Liver (tissue), 9 donors: ENCODE measurements around the gene B3GALT5. TPM values are rescaled to one million over a fixed set of nuclear protein-coding genes. Genes with fewer than 3 reads are reported as not detected.

Experiments
- DNase-seq: peaks from one replicate; pipeline ENCODE4 v3.0.0-alpha.2; 2017; ENCODE audit warnings: low spot score
- H3K27ac ChIP-seq, 2 donors: one replicate each; pipeline ENCODE4 v1.7.0; 2013; ENCODE audit warnings: inconsistent platforms in 2 of 2, low read length in 2 of 2, control low read depth in 1 of 2, low read depth in 1 of 2, mild to moderate bottlenecking in 1 of 2
- H3K27me3 ChIP-seq, 4 donors: one replicate each; pipeline versions ENCODE4 v1.6.1 to v1.7.0; 2013; ENCODE audit warnings: low read length in 3 of 4, inconsistent platforms in 1 of 4, mild to moderate bottlenecking in 1 of 4, moderate library complexity in 1 of 4; ENCODE audit not compliant: control insufficient read depth in 4 of 4, insufficient read depth in 4 of 4
- H3K36me3 ChIP-seq, 4 donors: one replicate each; pipeline versions ENCODE4 v1.6.1 to v1.7.0; 2013; ENCODE audit warnings: low read length in 3 of 4, mild to moderate bottlenecking in 3 of 4, low read depth in 1 of 4, moderate library complexity in 1 of 4; ENCODE audit not compliant: control insufficient read depth in 4 of 4, insufficient read depth in 3 of 4
- H3K4me1 ChIP-seq, 4 donors: one replicate each; pipeline versions ENCODE4 v1.6.1 to v1.7.0; 2013; ENCODE audit warnings: low read length in 3 of 4, mild to moderate bottlenecking in 3 of 4, moderate library complexity in 1 of 4; ENCODE audit not compliant: control insufficient read depth in 4 of 4, insufficient read depth in 4 of 4
- H3K4me3 ChIP-seq, 3 donors: one replicate each; pipeline versions ENCODE4 v1.6.1 to v1.7.0; 2013; ENCODE audit warnings: low read length in 3 of 3, control low read depth in 1 of 3, low read depth in 1 of 3, mild to moderate bottlenecking in 1 of 3
- H3K9ac ChIP-seq, 2 donors: one replicate each; pipeline ENCODE4 v1.7.0; 2013; ENCODE audit warnings: low read length in 2 of 2, mild to moderate bottlenecking in 2 of 2, moderate library complexity in 2 of 2, control low read depth in 1 of 2, low read depth in 1 of 2
- H3K9me3 ChIP-seq, 4 donors: one replicate each; pipeline versions ENCODE4 v1.6.1 to v1.7.0; 2013; ENCODE audit warnings: low read length in 3 of 4; ENCODE audit not compliant: control insufficient read depth in 4 of 4
- ATF3 ChIP-seq: IDR thresholded peaks from 2 replicates; pipeline ENCODE4 v1.6.1; 2016; ENCODE audit warnings: antibody characterized with exemption
- CTCF ChIP-seq: fragments of 150-350 bp; IDR thresholded peaks from 2 replicates; pipeline ENCODE4 v1.5.1; 2017; ENCODE audit warnings: improper control_type of control experiment, low read depth, low read length; ENCODE audit not compliant: missing input control
- EGR1 ChIP-seq, 2 donors: IDR thresholded peaks; 2 replicates each; pipeline ENCODE4 v1.6.1; 2016 to 2018; ENCODE audit warnings: antibody characterized with exemption in 2 of 2, low read depth in 2 of 2
- FOXA1 ChIP-seq: IDR thresholded peaks from 2 replicates; pipeline ENCODE4 v1.6.1; 2016; ENCODE audit warnings: antibody characterized with exemption
- FOXA2 ChIP-seq: IDR thresholded peaks from 2 replicates; pipeline ENCODE4 v1.6.1; 2016; ENCODE audit warnings: antibody characterized with exemption
- HNF4A ChIP-seq, 2 donors: conservative IDR thresholded peaks; 2 replicates each; pipeline ENCODE4 v1.6.1; 2016; ENCODE audit warnings: antibody characterized with exemption in 2 of 2, mild to moderate bottlenecking in 2 of 2
- HNF4G ChIP-seq: IDR thresholded peaks from 2 replicates; pipeline ENCODE4 v1.6.1; 2016; ENCODE audit warnings: antibody characterized with exemption
- JUND ChIP-seq, 2 donors: IDR thresholded peaks; 2 replicates each; pipeline ENCODE4 v1.6.1; 2016; ENCODE audit warnings: antibody characterized with exemption in 2 of 2
- MAX ChIP-seq: IDR thresholded peaks from 2 replicates; pipeline ENCODE4 v1.6.1; 2016; ENCODE audit warnings: antibody characterized with exemption
- NR2F2 ChIP-seq: IDR thresholded peaks from 2 replicates; pipeline ENCODE4 v1.6.1; 2016; ENCODE audit warnings: antibody characterized with exemption
- RAD21 ChIP-seq, 2 donors: IDR thresholded peaks; 2 replicates each; pipeline ENCODE4 v1.6.1; 2016; ENCODE audit warnings: antibody characterized with exemption in 2 of 2, mild to moderate bottlenecking in 2 of 2
- RXRA ChIP-seq, 2 donors: IDR thresholded peaks; 2 replicates each; pipeline ENCODE4 v1.6.1; 2017 to 2018; ENCODE audit warnings: antibody characterized with exemption in 2 of 2, mild to moderate bottlenecking in 1 of 2
- SP1 ChIP-seq: IDR thresholded peaks from 2 replicates; pipeline ENCODE4 v1.6.1; 2018; ENCODE audit warnings: antibody characterized with exemption, mild to moderate bottlenecking
- YY1 ChIP-seq: IDR thresholded peaks from 2 replicates; pipeline ENCODE4 v1.6.1; 2016; ENCODE audit warnings: antibody characterized with exemption, mild to moderate bottlenecking
- ZBTB33 ChIP-seq: IDR thresholded peaks from 2 replicates; pipeline ENCODE4 v1.6.1; 2016; ENCODE audit warnings: antibody characterized with exemption
- WGBS: extraction: QIAGEN DNeasy Blood & Tissue Kit; methylation state at CpG from one replicate; pipeline ENCODE4 v1.1.7; 2013; 5-methylcytosine and 5-hydroxymethylcytosine counted together
- polyA plus RNA-seq, 2 donors: library from polyadenylated mRNA; stranded (reverse) in 1 of 2; unstranded in 1 of 2; fragments of 200-250 nt in 1 of 2; fragments of >200 nt in 1 of 2; fragmentation: Nextera tagmentation in 1 of 2; extraction: Ambion mirVana in 1 of 2; gene quantifications; one replicate each; pipeline versions ENCODE4 v1.2.1 to v1.2.3, GENCODE V29; 2013 to 2015
- total RNA-seq, 2 donors: library from RNA; depleted of rRNA; stranded (reverse); fragments of >200 nt; gene quantifications; one replicate each; pipeline ENCODE4 v1.2.3, GENCODE V29; 2014
- TF ChIP-seq, protein P1 (sequence below): IDR thresholded peaks from 2 replicates; pipeline ENCODE4 v1.6.1; 2016; ENCODE audit warnings: antibody characterized with exemption, mild to moderate bottlenecking
- donor health status: healthy.
- donor health status: healthy.
- donor health status: healthy.
- donor health status: healthy.
- donor health status: healthy.

The B3GALT5 gene
- total and polyA plus RNA-seq, 4 donors: 0.05 to 0.33 (median 0.10) TPM

- H3K9ac ChIP-seq: no peak overlapping the region
- no peak overlapping the region for H3K27ac ChIP-seq
- WGBS: 86% methylated on average over 12 of the region's 12 CpGs
- no peak for DNase-seq
- TF ChIP-seq EGR1 (IDR thresholded peaks at IDR 0.05; ENCODE audit: low read depth in 2 of 2): no peak
- no peak for TF ChIP-seq FOXA1
- no peak for TF ChIP-seq ATF3
- TF ChIP-seq FOXA2: no peak
- H3K27me3 ChIP-seq: peaks cover 0 to 5% (median 0%) of the 10 kb centered on the region in 4 donors
- no peaks in the 10 kb centered on the region for H3K36me3 ChIP-seq
- H3K4me1 ChIP-seq: no peaks in the 10 kb centered on the region
- H3K4me3 ChIP-seq: no peak overlapping the region
- H3K9me3 ChIP-seq: no peaks in the 10 kb centered on the region
These were observed 51.8 kb downstream of the B3GALT5 start for GRCh38 chr21:39664586-39664985.

DNA sequence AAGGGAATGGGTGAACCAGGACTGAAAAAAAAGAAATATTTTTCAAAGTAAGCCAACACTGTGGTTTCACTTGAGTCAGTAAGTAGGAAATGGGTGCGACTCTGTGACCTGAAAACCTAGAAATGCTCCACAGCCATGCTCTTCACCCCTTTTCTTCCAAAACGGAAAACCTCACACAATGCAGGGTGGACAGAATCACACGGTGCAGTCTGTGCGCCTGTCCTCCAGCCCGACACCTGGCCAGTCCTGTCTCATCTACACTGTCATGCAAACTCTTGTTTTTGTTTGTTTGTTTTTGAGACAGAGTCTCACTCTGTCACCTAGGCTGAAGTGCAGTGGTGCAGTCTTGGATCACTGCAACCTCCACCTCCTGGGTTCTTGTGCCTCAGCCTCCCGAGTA lies 53.3 kb downstream of the B3GALT5 start:
- TF ChIP-seq FOXA2 (no peak), HNF4A (conservative IDR thresholded peaks at IDR 0.05) (no peak), HNF4G (no peak), RXRA (IDR thresholded peaks at IDR 0.05) (no peak), SP1 (no peak), JUND (IDR thresholded peaks at IDR 0.05) (no peak), FOXA1 (no peak)
- TF ChIP-seq, protein P1, sequence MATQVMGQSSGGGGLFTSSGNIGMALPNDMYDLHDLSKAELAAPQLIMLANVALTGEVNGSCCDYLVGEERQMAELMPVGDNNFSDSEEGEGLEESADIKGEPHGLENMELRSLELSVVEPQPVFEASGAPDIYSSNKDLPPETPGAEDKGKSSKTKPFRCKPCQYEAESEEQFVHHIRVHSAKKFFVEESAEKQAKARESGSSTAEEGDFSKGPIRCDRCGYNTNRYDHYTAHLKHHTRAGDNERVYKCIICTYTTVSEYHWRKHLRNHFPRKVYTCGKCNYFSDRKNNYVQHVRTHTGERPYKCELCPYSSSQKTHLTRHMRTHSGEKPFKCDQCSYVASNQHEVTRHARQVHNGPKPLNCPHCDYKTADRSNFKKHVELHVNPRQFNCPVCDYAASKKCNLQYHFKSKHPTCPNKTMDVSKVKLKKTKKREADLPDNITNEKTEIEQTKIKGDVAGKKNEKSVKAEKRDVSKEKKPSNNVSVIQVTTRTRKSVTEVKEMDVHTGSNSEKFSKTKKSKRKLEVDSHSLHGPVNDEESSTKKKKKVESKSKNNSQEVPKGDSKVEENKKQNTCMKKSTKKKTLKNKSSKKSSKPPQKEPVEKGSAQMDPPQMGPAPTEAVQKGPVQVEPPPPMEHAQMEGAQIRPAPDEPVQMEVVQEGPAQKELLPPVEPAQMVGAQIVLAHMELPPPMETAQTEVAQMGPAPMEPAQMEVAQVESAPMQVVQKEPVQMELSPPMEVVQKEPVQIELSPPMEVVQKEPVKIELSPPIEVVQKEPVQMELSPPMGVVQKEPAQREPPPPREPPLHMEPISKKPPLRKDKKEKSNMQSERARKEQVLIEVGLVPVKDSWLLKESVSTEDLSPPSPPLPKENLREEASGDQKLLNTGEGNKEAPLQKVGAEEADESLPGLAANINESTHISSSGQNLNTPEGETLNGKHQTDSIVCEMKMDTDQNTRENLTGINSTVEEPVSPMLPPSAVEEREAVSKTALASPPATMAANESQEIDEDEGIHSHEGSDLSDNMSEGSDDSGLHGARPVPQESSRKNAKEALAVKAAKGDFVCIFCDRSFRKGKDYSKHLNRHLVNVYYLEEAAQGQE: no peak
- no peak for DNase-seq
- Histone ChIP-seq H3K9me3 (no peaks in the 10 kb centered on the region), H3K27ac (no peak overlapping the region), H3K36me3 (no peaks in the 10 kb centered on the region), H3K4me1 (no peaks in the 10 kb centered on the region), H3K4me3 (no peak overlapping the region), H3K9ac (no peak overlapping the region), H3K27me3 (peaks cover 0 to 5% (median 0%) of the 10 kb centered on the region in 4 donors)
- WGBS: 91% methylated on average over 6 of the region's 6 CpGs

DNA sequence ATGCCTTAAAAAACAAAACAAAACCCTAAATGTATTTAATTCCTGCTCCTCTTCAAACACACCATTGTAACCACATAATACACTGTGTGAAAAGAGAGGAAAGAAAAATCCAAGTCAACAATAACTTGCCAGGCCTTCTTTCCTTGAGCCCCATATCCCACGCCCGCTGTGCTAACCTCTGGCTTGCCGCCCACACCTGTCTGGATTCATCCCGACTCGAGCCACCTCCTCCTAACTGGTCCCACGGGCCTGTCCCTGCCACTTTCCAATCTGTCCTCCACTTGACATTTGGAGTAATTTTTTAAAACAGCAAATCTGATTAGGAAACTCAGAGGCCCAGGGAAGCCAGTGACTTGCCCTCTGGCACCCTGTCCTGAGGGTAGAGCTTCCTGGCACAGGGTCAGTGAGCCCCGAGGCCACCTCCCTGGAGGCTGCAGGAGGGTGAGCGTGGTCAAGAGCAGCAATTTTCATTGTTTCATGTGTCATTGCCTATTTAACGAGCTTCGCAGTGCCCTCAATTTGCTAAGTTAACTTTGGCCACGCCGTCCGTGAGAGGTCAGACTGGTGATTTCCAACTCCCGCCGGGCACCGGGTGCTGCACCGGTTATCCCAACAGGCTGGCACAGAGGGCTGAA lies 54.1 kb downstream of the B3GALT5 start:
- Histone ChIP-seq H3K36me3 (no peaks in the 10 kb centered on the region), H3K27me3 (peaks cover 0 to 5% (median 0%) of the 10 kb centered on the region in 4 donors), H3K4me3 (no peak overlapping the region), H3K27ac (no peak overlapping the region), H3K4me1 (no peaks in the 10 kb centered on the region), H3K9ac (no peak overlapping the region), H3K9me3 (no peaks in the 10 kb centered on the region)
- no peak for DNase-seq
- 78% methylated on average over 17 of the region's 17 CpGs for WGBS
- TF ChIP-seq HNF4A (conservative IDR thresholded peaks at IDR 0.05) (no peak), YY1 (no peak), CTCF (no peak), FOXA2 (no peak), NR2F2 (no peak), HNF4G (no peak), RAD21 (IDR thresholded peaks at IDR 0.05) (no peak), FOXA1 (no peak), MAX (no peak), ZBTB33 (no peak)
- TF ChIP-seq, protein P1: no peak
